ENCODE measurements around the gene YKT6.

YKT6 gene

DNA sequence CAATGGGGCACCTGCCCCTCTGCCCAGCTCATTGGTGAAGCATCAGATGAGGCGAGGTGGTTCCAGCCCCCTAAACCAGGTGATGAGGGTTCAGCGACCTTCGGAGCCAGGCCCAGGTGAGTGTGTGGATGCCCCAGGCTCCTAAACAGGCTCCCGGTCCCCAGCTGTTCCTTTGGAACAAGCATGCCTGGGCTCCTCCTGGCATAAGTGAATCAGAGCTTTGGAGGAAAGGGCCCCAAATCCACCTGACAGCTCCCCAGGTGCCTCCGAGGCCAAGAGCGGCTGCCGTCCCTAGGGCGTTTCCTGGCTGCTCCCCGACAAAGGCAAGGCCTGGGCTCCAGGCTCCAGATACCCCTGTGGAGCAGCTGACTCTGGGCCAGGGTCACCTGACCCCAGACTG, 61.3 kb downstream of the YKT6 start:
- TF ChIP-seq FOXP2 (optimal IDR thresholded peaks at IDR 0.05; ENCODE audit: borderline replicate concordance, extremely low read depth, extremely low read length, insufficient read depth) (no peak), SIN3A (IDR thresholded peaks at IDR 0.05; ENCODE audit: borderline replicate concordance, insufficient read depth, low read length) (no peak), TAF1 (IDR thresholded peaks at IDR 0.05; ENCODE audit: borderline replicate concordance, insufficient read depth, low read length) (no peak), POLR2AphosphoS5 (IDR thresholded peaks at IDR 0.05; ENCODE audit: low read depth, low read length) (no peak)
- TF ChIP-seq, protein P1, sequence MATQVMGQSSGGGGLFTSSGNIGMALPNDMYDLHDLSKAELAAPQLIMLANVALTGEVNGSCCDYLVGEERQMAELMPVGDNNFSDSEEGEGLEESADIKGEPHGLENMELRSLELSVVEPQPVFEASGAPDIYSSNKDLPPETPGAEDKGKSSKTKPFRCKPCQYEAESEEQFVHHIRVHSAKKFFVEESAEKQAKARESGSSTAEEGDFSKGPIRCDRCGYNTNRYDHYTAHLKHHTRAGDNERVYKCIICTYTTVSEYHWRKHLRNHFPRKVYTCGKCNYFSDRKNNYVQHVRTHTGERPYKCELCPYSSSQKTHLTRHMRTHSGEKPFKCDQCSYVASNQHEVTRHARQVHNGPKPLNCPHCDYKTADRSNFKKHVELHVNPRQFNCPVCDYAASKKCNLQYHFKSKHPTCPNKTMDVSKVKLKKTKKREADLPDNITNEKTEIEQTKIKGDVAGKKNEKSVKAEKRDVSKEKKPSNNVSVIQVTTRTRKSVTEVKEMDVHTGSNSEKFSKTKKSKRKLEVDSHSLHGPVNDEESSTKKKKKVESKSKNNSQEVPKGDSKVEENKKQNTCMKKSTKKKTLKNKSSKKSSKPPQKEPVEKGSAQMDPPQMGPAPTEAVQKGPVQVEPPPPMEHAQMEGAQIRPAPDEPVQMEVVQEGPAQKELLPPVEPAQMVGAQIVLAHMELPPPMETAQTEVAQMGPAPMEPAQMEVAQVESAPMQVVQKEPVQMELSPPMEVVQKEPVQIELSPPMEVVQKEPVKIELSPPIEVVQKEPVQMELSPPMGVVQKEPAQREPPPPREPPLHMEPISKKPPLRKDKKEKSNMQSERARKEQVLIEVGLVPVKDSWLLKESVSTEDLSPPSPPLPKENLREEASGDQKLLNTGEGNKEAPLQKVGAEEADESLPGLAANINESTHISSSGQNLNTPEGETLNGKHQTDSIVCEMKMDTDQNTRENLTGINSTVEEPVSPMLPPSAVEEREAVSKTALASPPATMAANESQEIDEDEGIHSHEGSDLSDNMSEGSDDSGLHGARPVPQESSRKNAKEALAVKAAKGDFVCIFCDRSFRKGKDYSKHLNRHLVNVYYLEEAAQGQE (IDR thresholded peaks at IDR 0.05; ENCODE audit: insufficient read depth in 1 of 2, low read depth in 2 of 2, low read length in 2 of 2), result no peak

DNA sequence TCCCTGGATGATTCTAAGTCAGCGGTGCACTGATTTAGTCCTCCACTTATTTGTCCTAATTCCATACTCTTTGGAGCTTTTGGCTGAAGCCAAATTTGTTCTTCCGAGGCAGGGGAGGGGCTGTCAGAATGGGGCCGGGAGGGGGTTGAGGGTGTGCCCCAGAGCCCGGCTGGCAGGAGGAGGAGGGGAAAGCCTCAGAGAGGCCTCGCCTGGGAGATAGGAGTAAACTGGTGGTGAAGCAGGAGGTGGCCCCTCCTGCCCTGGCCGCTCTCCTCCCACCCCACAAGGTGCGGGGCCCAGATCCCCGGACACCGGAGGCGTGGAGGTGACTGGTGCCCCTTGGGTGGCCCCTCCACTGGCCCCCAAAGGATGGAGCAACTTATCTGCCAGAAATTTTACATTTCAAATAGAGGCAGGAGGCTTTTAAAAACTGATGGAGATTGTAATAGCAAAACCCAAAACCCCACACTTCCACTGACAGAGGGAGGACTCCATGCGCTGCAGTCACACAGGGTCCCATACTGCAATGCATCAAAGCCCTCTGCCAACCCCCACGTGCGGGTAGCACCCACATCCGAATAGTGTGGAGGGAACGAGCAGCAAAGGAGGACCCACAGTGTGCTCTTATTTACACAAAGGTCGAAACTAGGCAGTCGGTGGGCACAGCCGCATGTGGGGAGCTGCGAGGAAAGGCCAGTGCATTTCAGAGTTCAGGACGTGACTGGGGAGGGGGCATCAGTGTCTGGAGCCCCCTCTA, 62.7 kb downstream of the YKT6 start:
- TF ChIP-seq, protein P1 (IDR thresholded peaks at IDR 0.05; ENCODE audit: insufficient read depth in 1 of 2, low read depth in 2 of 2, low read length in 2 of 2), result no peak
- TF ChIP-seq FOXP2 (optimal IDR thresholded peaks at IDR 0.05; ENCODE audit: borderline replicate concordance, extremely low read depth, extremely low read length, insufficient read depth) (no peak), SIN3A (IDR thresholded peaks at IDR 0.05; ENCODE audit: borderline replicate concordance, insufficient read depth, low read length) (no peak), TAF1 (IDR thresholded peaks at IDR 0.05; ENCODE audit: borderline replicate concordance, insufficient read depth, low read length) (no peak), POLR2AphosphoS5 (IDR thresholded peaks at IDR 0.05; ENCODE audit: low read depth, low read length) (no peak)

Measured in PFSK-1 (cell line).